Heart left ventricle (tissue), 13 donors: ENCODE results near the gene SARNP.

Experiments
- POLR2A ChIP-seq, 2 donors: fragments of 450-650 bp; IDR thresholded peaks; one replicate each; pipeline ENCODE4 v1.6.1; 2017; ENCODE audit warnings: antibody characterized with exemption in 2 of 2, mild to moderate bottlenecking in 2 of 2, moderate library complexity in 2 of 2
- TF ChIP-seq, protein P1 (sequence below), 12 donors: fragments of 200-600 bp; sonication (generic) in 4 of 12; IDR thresholded peaks; one replicate each; pipeline versions ENCODE4 v1.5.0 to v1.8.0; 2018 to 2022; ENCODE audit warnings: antibody characterized with exemption in 12 of 12, mild to moderate bottlenecking in 5 of 12
- donor health status: ischemic (EF 13 %, LVEDD 7.1; RV severe dilation, severe dysfunction).
- donor health status: DM: no; HTN: yes; CAD: no.
- donor health status: DM: no; HTN: no; CAD: no.
- donor health status: ischemic (EF 25% LVEDD 6.9; RV normal size, moderate dysfunction).
- donor health status: ischemic (EF 25% LVEDD 5.7; RV mildly dilated, moderate dysfunction).
- donor health status: ischemic (EF 35%, LVEDD 5.7; RV mildly dilated, moderate dysfunction).
- donor health status: nonischemic (EF 11% LVEDD 7.7; RV severe dilation, severe dysfunction).
- donor health status: DM: yes; HTN: yes; CAD: no.
- donor health status: PGD.
- donor health status: ischemic (EF 29% LVEDD 5.4; RV normal size, mild dysfunction).
- donor health status: nonischemic (EF 23%, LVEDD 6.1; RV moderate dilation, normal function).

DNA sequence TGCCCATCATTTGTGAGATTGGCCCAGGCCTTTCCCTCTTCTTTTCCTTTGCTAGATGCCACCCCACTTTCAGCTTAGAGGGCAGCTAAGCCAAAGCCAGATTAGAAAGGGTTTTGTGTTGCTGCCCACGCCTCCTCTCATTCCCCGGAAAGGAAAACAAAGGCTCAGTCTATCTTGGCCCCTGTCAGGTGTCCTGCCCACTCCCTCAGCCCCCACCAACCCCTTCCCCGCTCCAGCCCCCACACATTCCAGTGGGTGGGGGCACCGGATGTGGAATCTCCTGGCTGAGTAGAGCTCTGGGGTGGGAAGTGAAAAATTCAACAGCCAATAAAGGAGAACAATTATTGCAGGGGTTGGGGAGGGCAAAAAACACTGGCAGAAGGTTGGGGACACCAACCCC lies 99.5 kb downstream of the SARNP start:
- TF ChIP-seq, protein P1, sequence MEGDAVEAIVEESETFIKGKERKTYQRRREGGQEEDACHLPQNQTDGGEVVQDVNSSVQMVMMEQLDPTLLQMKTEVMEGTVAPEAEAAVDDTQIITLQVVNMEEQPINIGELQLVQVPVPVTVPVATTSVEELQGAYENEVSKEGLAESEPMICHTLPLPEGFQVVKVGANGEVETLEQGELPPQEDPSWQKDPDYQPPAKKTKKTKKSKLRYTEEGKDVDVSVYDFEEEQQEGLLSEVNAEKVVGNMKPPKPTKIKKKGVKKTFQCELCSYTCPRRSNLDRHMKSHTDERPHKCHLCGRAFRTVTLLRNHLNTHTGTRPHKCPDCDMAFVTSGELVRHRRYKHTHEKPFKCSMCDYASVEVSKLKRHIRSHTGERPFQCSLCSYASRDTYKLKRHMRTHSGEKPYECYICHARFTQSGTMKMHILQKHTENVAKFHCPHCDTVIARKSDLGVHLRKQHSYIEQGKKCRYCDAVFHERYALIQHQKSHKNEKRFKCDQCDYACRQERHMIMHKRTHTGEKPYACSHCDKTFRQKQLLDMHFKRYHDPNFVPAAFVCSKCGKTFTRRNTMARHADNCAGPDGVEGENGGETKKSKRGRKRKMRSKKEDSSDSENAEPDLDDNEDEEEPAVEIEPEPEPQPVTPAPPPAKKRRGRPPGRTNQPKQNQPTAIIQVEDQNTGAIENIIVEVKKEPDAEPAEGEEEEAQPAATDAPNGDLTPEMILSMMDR (IDR thresholded peaks at IDR 0.05): no peak
- no peak for TF ChIP-seq POLR2A (IDR thresholded peaks at IDR 0.05)
